RWPE1 (cell line): ENCODE results near the gene ASCC1.

Source experiments
- CTCF ChIA-PET: fragments of 350-600 bp; sonication (Branson Sonifier 250); formaldehyde crosslinking; extraction: SDS; loops from one replicate; lab custom pipeline; 2021; lab: Yijun Ruan, JAX
- POLR2A ChIA-PET: fragments of 400-600 bp; formaldehyde crosslinking; extraction: SDS; loops from one replicate; lab custom pipeline; 2020; ENCODE audit warnings: antibody characterized with exemption; ENCODE audit not compliant: low non-redundant PET; lab: Yijun Ruan, JAX
- DNase-seq: peaks from one replicate; pipeline ENCODE4 v3.0.0; 2012; ENCODE audit warnings: low spot score
- H3K27ac ChIP-seq: fragments of 450-650 bp; 2 replicates; pipeline ENCODE4 v1.5.1; 2017
- TF ChIP-seq, protein P1 (sequence below): fragments of 450-650 bp; conservative IDR thresholded peaks from 2 replicates; pipeline ENCODE4 v1.5.1; 2017; ENCODE audit warnings: low read depth, mild to moderate bottlenecking

The ASCC1 gene

DNA sequence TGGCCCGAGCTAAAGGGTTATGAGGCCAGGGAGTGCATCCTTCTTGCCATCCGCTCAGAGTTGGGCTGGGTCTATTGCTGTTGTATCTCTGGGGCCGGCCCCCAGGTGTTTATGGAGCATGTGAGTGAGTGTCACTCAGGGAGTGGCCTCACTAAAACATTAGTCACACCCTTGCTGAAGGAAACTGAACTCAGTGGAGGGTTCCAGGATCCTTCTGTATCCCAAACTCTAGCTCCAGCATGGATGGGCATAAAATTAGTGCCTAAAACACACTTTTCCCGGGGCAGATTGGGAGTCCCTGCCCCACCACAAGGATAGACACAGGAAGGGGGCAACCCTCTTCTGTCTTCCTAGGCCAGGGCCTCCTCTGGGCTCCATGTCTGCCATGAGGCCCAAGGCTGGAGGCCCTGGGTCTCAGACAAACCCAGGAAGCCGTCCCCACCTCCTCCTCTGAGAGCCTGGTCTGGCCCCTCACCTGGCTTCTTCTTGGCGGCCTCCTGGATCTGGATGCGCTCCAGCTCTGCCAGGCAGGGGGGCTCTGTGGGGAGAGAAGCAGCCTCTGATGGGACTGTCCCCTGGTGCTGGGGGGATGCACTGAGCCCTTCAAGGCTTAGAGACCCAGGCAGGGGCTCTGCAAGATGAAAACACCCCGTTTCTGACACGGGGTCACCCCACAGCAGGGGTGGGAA, 152.2 kb downstream of the ASCC1 start:
- DNase-seq: peak; percentile 43
- TF ChIP-seq, protein P1, sequence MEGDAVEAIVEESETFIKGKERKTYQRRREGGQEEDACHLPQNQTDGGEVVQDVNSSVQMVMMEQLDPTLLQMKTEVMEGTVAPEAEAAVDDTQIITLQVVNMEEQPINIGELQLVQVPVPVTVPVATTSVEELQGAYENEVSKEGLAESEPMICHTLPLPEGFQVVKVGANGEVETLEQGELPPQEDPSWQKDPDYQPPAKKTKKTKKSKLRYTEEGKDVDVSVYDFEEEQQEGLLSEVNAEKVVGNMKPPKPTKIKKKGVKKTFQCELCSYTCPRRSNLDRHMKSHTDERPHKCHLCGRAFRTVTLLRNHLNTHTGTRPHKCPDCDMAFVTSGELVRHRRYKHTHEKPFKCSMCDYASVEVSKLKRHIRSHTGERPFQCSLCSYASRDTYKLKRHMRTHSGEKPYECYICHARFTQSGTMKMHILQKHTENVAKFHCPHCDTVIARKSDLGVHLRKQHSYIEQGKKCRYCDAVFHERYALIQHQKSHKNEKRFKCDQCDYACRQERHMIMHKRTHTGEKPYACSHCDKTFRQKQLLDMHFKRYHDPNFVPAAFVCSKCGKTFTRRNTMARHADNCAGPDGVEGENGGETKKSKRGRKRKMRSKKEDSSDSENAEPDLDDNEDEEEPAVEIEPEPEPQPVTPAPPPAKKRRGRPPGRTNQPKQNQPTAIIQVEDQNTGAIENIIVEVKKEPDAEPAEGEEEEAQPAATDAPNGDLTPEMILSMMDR: no peak
- CTCF ChIA-PET: interaction anchor here (0.8 to 1.2 kb wide), 4 partner anchors 15 to 168 kb away, joined by 3 to 5 read pairs (median 4); no protein-coding TSS in a partner anchor
- POLR2A ChIA-PET: no interaction called here
- peak overlapping the region; percentile 7; the same call in 1 of the 2 replicates for H3K27ac ChIP-seq

- ChIA-PET POLR2A (no interaction called here), CTCF (interaction anchor here (0.6 to 1.2 kb wide), 5 partner anchors 15 to 167 kb away, joined by 3 to 6 read pairs (median 4); no protein-coding TSS in a partner anchor)
- DNase-seq: no peak
- TF ChIP-seq, protein P1: no peak
- peak overlapping the region; percentile 7; the same call in 1 of the 2 replicates for H3K27ac ChIP-seq
Measured at GRCh38 chr10:72062832-72063702, 153.0 kb downstream of the ASCC1 start.

DNA sequence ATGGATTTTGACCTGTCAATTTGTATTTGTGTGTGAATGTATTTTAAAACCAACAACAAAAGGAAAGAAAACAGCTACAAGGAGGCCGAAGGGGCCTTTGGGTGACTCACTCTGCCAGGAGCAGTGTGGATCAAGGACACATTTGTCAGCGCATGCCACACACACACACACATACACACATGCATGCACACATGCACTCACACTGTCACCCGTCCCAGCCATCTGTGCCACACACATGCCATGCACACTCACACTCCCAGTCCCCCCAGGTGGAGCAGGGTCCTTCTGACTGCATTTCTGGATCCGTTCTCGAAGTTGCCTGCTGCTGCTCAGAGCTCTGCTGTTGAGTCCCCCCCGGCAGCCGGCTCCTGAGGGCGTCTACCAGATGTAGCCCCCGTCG, 153.7 kb downstream of the ASCC1 start:
- TF ChIP-seq, protein P1: no peak
- H3K27ac ChIP-seq: no peak overlapping the region
- ChIA-PET CTCF (interaction anchor here (0.8 to 1.3 kb wide), 3 partner anchors 14 to 15 kb away, joined by 3 to 4 read pairs (median 4); no protein-coding TSS in a partner anchor), POLR2A (no interaction called here)
- no peak for DNase-seq

DNA sequence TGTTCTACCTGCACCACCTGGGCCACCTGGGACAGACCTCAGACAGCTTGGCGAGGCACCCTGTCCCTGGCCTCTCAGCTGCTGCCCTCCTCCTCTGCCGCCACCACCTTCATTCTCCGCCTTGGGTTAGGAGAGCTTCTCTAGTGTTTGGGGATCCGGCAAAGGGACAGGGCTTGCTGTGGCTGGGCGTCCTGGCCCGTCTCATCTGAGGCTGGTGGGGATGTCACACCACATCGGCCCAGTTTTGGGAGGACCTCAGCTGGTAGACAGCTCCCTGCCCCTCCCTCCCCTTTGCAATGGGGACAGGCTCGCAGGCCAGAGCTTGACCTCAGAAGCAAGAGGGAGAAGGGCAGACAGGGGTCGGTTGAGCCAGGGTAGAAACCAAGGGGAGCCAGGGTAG, 154.1 kb downstream of the ASCC1 start:
- POLR2A ChIA-PET: interaction anchor here (0.6 kb wide), 1 partner anchor 534 kb away, joined by 6 read pairs; no protein-coding TSS in a partner anchor
- no peak for DNase-seq
- TF ChIP-seq, protein P1: no peak
- CTCF ChIA-PET: interaction anchor here (0.8 to 1.3 kb wide), 2 partner anchors 13 to 15 kb away, joined by 4 read pairs; no protein-coding TSS in a partner anchor
- H3K27ac ChIP-seq: no peak overlapping the region

DNA sequence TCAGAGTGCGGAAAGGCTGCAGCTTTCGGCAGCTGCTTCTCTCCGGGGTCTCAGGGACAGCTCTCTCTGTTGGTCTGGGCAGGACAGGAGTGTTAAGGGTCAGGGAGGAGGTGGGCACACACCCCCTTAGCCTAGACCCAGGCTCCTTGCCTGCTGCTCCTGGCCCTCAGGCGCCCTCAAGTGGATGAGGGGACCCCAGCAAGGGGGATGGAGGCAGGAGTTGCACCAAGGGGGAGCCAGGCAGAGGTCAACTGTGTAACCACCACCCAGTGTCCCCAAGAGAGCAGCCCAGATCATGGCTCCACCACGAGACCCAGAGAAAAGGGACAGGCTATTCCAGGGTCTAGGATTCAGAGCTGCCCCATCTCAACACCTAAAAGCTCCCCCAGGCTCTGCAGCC, 154.6 kb downstream of the ASCC1 start:
- no peak for DNase-seq
- ChIA-PET POLR2A (interaction anchor here (0.6 kb wide), 1 partner anchor 535 kb away, joined by 6 read pairs; no protein-coding TSS in a partner anchor), CTCF (interaction anchor here (0.8 to 1.3 kb wide), 3 partner anchors 13 to 165 kb away, joined by 3 to 4 read pairs (median 4); no protein-coding TSS in a partner anchor)
- no peak overlapping the region for H3K27ac ChIP-seq
- TF ChIP-seq, protein P1: no peak
